Measurements from ENCODE around the gene OBSCN.

Gene OBSCN

GRCh38 chr1:228289996-228290881, 82.4 kb downstream of the OBSCN start:
- no peak for DNase-seq (ENCODE audit: low read depth)

- no peak for DNase-seq (ENCODE audit: low read depth)
Observed at GRCh38 chr1:228291906-228292608, 84.2 kb downstream of the OBSCN start.

GRCh38 chr1:228292609-228292911, 84.7 kb downstream of the OBSCN start:
- DNase-seq (ENCODE audit: low read depth), result no peak

GRCh38 chr1:228293393-228293792, 85.5 kb downstream of the OBSCN start:
- DNase-seq (ENCODE audit: low read depth), result no peak

GRCh38 chr1:228293816-228294500, 86.1 kb downstream of the OBSCN start:
- no peak for DNase-seq (ENCODE audit: low read depth)

GRCh38 chr1:228294717-228295116, 86.9 kb downstream of the OBSCN start:
- no peak for DNase-seq (ENCODE audit: low read depth)

- no peak for DNase-seq (ENCODE audit: low read depth)
Observed at GRCh38 chr1:228295201-228295600, 87.4 kb downstream of the OBSCN start.

GRCh38 chr1:228295981-228296380, 88.1 kb downstream of the OBSCN start:
- DNase-seq (ENCODE audit: low read depth), result no peak

GRCh38 chr1:228297242-228297641, 89.4 kb downstream of the OBSCN start:
- DNase-seq (ENCODE audit: low read depth), result no peak

GRCh38 chr1:228297822-228298221, 90.0 kb downstream of the OBSCN start:
- no peak for DNase-seq (ENCODE audit: low read depth)

- no peak for DNase-seq (ENCODE audit: low read depth)
Observed at GRCh38 chr1:228298471-228298870, 90.6 kb downstream of the OBSCN start.

- no peak for DNase-seq (ENCODE audit: low read depth)
Observed at GRCh38 chr1:228299211-228299610, 91.4 kb downstream of the OBSCN start.

GRCh38 chr1:228299901-228300300, 92.1 kb downstream of the OBSCN start:
- no peak for DNase-seq (ENCODE audit: low read depth)

- no peak for DNase-seq (ENCODE audit: low read depth)
Observed at GRCh38 chr1:228302086-228302485, 94.2 kb downstream of the OBSCN start.

GRCh38 chr1:228303596-228303995, 95.8 kb downstream of the OBSCN start:
- no peak for DNase-seq (ENCODE audit: low read depth)

GRCh38 chr1:228304225-228304624, 96.4 kb downstream of the OBSCN start:
- DNase-seq (ENCODE audit: low read depth), result no peak

GRCh38 chr1:228304766-228305395, 97.0 kb downstream of the OBSCN start:
- DNase-seq (ENCODE audit: low read depth), result no peak

GRCh38 chr1:228305721-228306152, 97.9 kb downstream of the OBSCN start:
- no peak for DNase-seq (ENCODE audit: low read depth)

GRCh38 chr1:228306275-228307217, 98.7 kb downstream of the OBSCN start:
- DNase-seq (ENCODE audit: low read depth), result no peak

GRCh38 chr1:228307218-228308023, 99.6 kb downstream of the OBSCN start:
- no peak for DNase-seq (ENCODE audit: low read depth)
